ENCODE data around the gene CHKA. TPM values are rescaled to one million over a fixed set of nuclear protein-coding genes. Genes with fewer than 3 reads are reported as not detected.

Gene CHKA
- total and polyA plus RNA-seq, 8 donors: 20.9 to 227 (median 101) TPM

DNA sequence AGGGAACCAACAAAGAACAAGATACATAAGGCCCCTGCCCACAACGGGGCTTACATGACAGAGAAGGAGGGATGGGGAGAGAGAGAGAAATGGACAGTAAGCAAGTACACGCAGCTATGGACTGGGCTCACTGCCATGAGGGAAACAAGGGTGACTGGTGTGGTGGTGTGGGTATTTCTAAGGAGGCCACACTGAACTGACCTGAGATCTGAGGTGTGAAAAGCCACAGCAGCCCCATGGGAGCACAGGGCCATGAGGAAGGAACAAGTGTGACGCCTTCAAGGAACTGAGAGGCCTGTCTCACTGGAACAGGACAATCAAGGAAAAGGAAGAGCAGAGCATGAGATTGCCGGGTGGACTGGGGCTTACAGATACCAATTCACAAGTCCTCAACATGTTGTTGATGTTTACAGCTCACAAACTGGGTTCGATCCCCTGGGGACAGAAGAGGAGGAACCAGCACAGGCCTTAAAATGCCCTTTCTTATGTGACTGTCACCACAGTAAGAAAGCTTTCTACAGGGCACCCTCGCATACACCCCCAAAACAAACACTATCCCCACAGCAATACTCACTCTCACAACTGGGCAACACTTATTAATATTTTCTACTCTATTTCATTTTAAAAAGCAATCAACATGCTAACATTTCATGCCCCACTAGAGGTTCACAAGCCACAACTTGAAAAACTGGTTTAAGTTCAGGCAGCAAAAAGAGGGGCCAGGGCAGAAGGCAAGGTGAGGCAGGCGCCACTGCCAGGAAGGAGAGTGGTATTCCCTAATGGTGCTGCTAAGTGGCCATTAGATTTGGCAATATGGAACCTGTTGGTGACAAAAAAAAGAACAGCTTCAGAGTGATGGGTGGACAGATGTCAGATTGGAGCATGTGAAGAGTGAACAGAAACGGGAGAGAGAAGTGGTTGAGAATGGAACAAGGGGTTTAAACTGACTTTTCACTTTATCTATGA lies 43.3 kb downstream of the CHKA start:
- DNase-seq: peak; percentile 50 to 63
- no peak overlapping the region for H3K4me3 ChIP-seq
- 47 to 72% (median 58%) methylated on average over 8 of the region's 8 CpGs for WGBS, 5 donors
- peaks cover 15 to 67% (median 54%) of the 10 kb centered on the region in 4 donors for H3K36me3 ChIP-seq
- H3K27me3 ChIP-seq: no peaks in the 10 kb centered on the region
- peaks cover 19 to 49% (median 39%) of the 10 kb centered on the region in 4 donors for H3K4me1 ChIP-seq
- H3K9me3 ChIP-seq: no peaks in the 10 kb centered on the region
- TF ChIP-seq POLR2AphosphoS5 (IDR thresholded peaks at IDR 0.05): no peak
- TF ChIP-seq POLR2A (IDR thresholded peaks at IDR 0.05): no peak
- TF ChIP-seq, protein P1, sequence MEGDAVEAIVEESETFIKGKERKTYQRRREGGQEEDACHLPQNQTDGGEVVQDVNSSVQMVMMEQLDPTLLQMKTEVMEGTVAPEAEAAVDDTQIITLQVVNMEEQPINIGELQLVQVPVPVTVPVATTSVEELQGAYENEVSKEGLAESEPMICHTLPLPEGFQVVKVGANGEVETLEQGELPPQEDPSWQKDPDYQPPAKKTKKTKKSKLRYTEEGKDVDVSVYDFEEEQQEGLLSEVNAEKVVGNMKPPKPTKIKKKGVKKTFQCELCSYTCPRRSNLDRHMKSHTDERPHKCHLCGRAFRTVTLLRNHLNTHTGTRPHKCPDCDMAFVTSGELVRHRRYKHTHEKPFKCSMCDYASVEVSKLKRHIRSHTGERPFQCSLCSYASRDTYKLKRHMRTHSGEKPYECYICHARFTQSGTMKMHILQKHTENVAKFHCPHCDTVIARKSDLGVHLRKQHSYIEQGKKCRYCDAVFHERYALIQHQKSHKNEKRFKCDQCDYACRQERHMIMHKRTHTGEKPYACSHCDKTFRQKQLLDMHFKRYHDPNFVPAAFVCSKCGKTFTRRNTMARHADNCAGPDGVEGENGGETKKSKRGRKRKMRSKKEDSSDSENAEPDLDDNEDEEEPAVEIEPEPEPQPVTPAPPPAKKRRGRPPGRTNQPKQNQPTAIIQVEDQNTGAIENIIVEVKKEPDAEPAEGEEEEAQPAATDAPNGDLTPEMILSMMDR (IDR thresholded peaks at IDR 0.05): no peak
- no peak for TF ChIP-seq EP300 (IDR thresholded peaks at IDR 0.05)
- intact Hi-C loops (cut with DNase I; ENCODE audit: low total_unique reads): no loop called here
- peak overlapping the region in 3 of 5 donors; percentile 2 to 46 (median 40) for H3K27ac ChIP-seq

GRCh38 chr11:68076371-68077042 lies 44.7 kb downstream of the CHKA start:
- intact Hi-C loops (cut with DNase I; ENCODE audit: low total_unique reads): no loop called here
- 35 to 56% (median 52%) methylated on average over 11 of the region's 11 CpGs for WGBS, 5 donors
- TF ChIP-seq, protein P1 (IDR thresholded peaks at IDR 0.05): peak in 3 of 7 experiments; percentile 11 to 34 (median 27)
- TF ChIP-seq POLR2AphosphoS5 (IDR thresholded peaks at IDR 0.05): no peak
- TF ChIP-seq EP300 (IDR thresholded peaks at IDR 0.05): no peak
- TF ChIP-seq POLR2A (IDR thresholded peaks at IDR 0.05): no peak
- Histone ChIP-seq H3K4me1 (peaks cover 6 to 35% (median 29%) of the 10 kb centered on the region in 4 donors), H3K36me3 (peaks cover 21 to 80% (median 67%) of the 10 kb centered on the region in 4 donors), H3K27ac (peak overlapping the region in 2 of 5 donors; percentile 40 to 46), H3K9me3 (no peaks in the 10 kb centered on the region), H3K27me3 (no peaks in the 10 kb centered on the region), H3K4me3 (no peak overlapping the region)
- peak in 1 of 2 donors; percentile 58 for DNase-seq

DNA sequence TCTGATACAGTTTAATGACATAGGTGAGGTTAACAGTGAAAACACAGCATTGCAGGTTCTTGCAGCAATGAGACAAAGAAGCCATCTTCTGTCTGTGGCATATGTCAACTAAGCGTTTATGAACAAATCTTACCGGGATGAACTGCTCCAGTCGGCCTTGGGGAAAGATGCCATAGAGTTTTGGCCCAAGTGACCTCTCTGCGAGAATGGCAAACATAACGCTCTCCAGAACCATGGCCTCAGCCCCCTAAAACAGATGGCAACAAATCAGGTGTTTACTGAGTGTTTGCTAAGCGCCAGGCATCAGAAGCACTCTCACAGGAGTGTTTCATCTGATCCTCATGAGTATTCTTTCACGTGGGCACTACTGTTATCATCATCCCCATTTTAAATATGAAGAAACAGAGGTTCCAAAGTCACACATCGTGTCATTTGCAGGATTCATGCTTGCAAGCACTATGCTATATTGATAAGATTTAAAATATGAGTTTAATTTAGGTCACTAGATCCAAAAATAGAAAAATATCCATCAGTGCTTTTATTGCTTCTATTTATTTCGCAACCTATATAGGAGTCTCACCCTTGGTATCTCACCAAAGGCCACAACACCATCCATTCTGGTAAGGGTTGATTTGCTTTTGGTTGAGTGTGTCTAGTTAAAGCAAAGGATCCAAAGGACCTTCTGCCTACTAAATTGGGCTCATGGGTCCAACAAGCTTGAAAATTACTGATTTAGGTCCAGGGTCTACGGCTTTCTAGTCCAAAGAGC lies 46.4 kb downstream of the CHKA start:
- intact Hi-C loops (cut with DNase I; ENCODE audit: low total_unique reads): no loop called here
- H3K36me3 ChIP-seq: peaks cover 23 to 80% (median 70%) of the 10 kb centered on the region in 4 donors

DNA sequence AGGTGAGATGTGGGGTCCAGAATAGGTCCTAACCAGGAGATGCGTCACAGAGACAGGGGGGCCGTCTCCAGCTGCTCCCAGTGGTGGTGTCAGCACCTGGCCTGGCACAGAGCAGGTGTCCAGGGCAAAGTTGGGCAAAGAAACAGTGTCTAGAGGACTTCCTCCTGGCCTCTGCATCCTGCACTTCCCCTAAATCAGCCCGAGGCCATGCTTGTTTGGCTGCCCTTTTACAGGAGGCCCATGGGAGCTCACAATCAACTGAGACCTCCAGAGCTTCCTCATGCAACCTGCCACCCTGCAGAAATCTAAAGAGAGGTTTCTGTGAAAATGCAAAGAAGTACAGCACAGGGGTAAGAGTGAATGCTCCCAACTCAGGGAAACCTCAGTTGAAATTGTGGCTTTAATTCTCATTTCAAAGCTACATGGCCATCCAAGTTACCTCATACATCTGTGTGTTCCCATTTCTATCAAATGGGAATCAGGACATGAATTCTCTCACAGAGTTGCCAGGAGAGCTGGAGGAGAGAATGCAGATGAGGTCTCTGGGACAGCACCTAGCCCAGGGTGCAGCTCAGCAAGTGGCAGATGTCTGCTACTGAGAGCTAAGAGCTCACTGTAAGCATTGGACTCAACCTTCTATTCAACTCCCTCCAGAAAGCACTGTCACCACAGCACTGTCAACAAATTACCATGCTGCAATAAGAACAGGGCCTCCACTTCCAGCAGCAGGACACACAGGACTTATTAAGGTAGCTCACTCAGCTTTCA lies 49.7 kb downstream of the CHKA start:
- H3K27me3 ChIP-seq: no peaks in the 10 kb centered on the region
- H3K27ac ChIP-seq: no peak overlapping the region
- H3K4me3 ChIP-seq: no peak overlapping the region
- intact Hi-C loops (cut with DNase I; ENCODE audit: low total_unique reads): no loop called here
- H3K9me3 ChIP-seq: no peaks in the 10 kb centered on the region
- WGBS, 5 donors: 70 to 88% (median 78%) methylated on average over 2 to 3 of the region's 3 CpGs
- TF ChIP-seq, protein P1 (IDR thresholded peaks at IDR 0.05): no peak
- TF ChIP-seq POLR2AphosphoS5 (IDR thresholded peaks at IDR 0.05) (no peak), EP300 (IDR thresholded peaks at IDR 0.05) (no peak), POLR2A (IDR thresholded peaks at IDR 0.05) (no peak)
- peaks cover 51 to 92% (median 89%) of the 10 kb centered on the region in 4 donors for H3K36me3 ChIP-seq
- DNase-seq: no peak
- H3K4me1 ChIP-seq: peaks cover 0 to 9% (median 2%) of the 10 kb centered on the region in 4 donors

More for the DNA sequence above, 46.4 kb downstream of the CHKA start:
- DNase-seq: no peak
- H3K27ac ChIP-seq: no peak overlapping the region
- H3K4me1 ChIP-seq: peaks cover 0 to 27% (median 23%) of the 10 kb centered on the region in 4 donors
- WGBS, 5 donors: 54 to 81% (median 65%) methylated on average over 10 of the region's 10 CpGs
- H3K9me3 ChIP-seq: no peaks in the 10 kb centered on the region
- no peak for TF ChIP-seq EP300 (IDR thresholded peaks at IDR 0.05)
- H3K27me3 ChIP-seq: no peaks in the 10 kb centered on the region
- H3K4me3 ChIP-seq: no peak overlapping the region

Data from stomach (tissue), 9 donors.